H1 (cell line): ENCODE data around the gene DHH. TPM values are rescaled to one million over a fixed set of nuclear protein-coding genes. Genes with fewer than 3 reads are reported as not detected.

Experiments used
- CTCF ChIA-PET: fragments of 300-600 bp; sonication (Branson Sonifier 250); formaldehyde crosslinking; loops from one replicate; lab custom pipeline; 2021; ENCODE audit not compliant: partially characterized antibody; lab: Charles Lee
- POLR2A ChIA-PET: fragments of 300-600 bp; sonication (Branson Sonifier 250); formaldehyde crosslinking; loops from one replicate; lab custom pipeline; 2021; ENCODE audit warnings: inconsistent platforms; ENCODE audit not compliant: partially characterized antibody; lab: Charles Lee
- DNase-seq, 2 experiments: peaks; one replicate each; pipeline versions ENCODE4 v3.0.0 to v3.0.0-alpha.2; 2010 to 2022; ENCODE audit warnings: low spot score in 2 of 2, low read depth in 1 of 2, mixed read lengths in 1 of 2
- FAIRE-seq: peaks from 2 replicates; lab custom pipeline; 2011; peaks lifted over from hg19 to GRCh38; lab: Jason Lieb, UNC
- H2AFZ ChIP-seq: 2 replicates; pipeline ENCODE4 v1.8.1; 2012; ENCODE audit warnings: low read length, inconsistent platforms
- H2AK5ac ChIP-seq: 2 replicates; pipeline ENCODE4 v1.6.1; 2013; ENCODE audit warnings: low read depth, low read length
- H2BK120ac ChIP-seq: replicated peaks from 2 replicates; pipeline ENCODE3; 2013; ENCODE audit warnings: low read depth, low read length, inconsistent platforms
- H2BK12ac ChIP-seq: 2 replicates; pipeline ENCODE4 v1.6.1; 2013; ENCODE audit warnings: low read depth, low read length
- H2BK15ac ChIP-seq: 2 replicates; pipeline ENCODE4 v1.6.1; 2013; ENCODE audit warnings: low read length
- H2BK20ac ChIP-seq: 2 replicates; pipeline ENCODE4 v1.6.1; 2013; ENCODE audit warnings: low read length
- H2BK5ac ChIP-seq: 2 replicates; pipeline ENCODE4 v1.6.1; 2013; ENCODE audit warnings: low read depth, low read length
- H3K14ac ChIP-seq: 2 replicates; pipeline ENCODE4 v1.6.1; 2013; ENCODE audit warnings: inconsistent platforms; ENCODE audit not compliant: insufficient read length
- H3K18ac ChIP-seq: 2 replicates; pipeline ENCODE4 v1.6.1; 2013; ENCODE audit warnings: low read length; ENCODE audit errors: extremely low read depth
- H3K23ac ChIP-seq: 2 replicates; pipeline ENCODE4 v1.6.1; 2013; ENCODE audit warnings: inconsistent platforms; ENCODE audit not compliant: insufficient read length
- H3K23me2 ChIP-seq: 2 replicates; pipeline ENCODE4 v1.6.1; 2013; ENCODE audit warnings: low read depth, low read length
- H3K27ac ChIP-seq: 2 replicates; pipeline ENCODE4 v1.6.1; 2011; ENCODE audit warnings: low read depth, low read length, inconsistent platforms
- H3K27me3 ChIP-seq, 4 experiments: replicated peaks in 1 of 4; 1 replicate in 1 of 4; 2 replicates in 3 of 4; pipeline versions ENCODE4 v1.6.1 to v1.8.1; 2011 to 2013; ENCODE audit warnings: low read length in 3 of 4, mild to moderate bottlenecking in 3 of 4, inconsistent platforms in 2 of 4, mixed read lengths in 2 of 4, moderate library complexity in 1 of 4; ENCODE audit not compliant: control insufficient read depth in 3 of 4, insufficient read depth in 3 of 4; ENCODE audit errors: extremely low read depth in 1 of 4
- H3K36me3 ChIP-seq, 4 experiments: 2 replicates each; pipeline versions ENCODE4 v1.6.1 to v1.8.1; 2011 to 2013; ENCODE audit warnings: mild to moderate bottlenecking in 4 of 4, low read length in 3 of 4, moderate library complexity in 2 of 4, control low read depth in 1 of 4, inconsistent platforms in 1 of 4; ENCODE audit not compliant: insufficient read depth in 4 of 4, control insufficient read depth in 2 of 4
- H3K4ac ChIP-seq: replicated peaks from 2 replicates; pipeline ENCODE3; 2013; ENCODE audit warnings: low read length, low read depth, mixed read lengths, inconsistent platforms; ENCODE audit not compliant: insufficient read length
- H3K4me1 ChIP-seq, 4 experiments: replicated peaks in 1 of 4; 1 replicate in 1 of 4; 2 replicates in 3 of 4; pipeline versions ENCODE4 v1.6.1 to v1.8.1; 2011 to 2013; ENCODE audit warnings: low read length in 3 of 4, inconsistent platforms in 2 of 4, mixed read lengths in 1 of 4; ENCODE audit not compliant: insufficient read depth in 4 of 4, control insufficient read depth in 3 of 4
- H3K4me2 ChIP-seq, 2 experiments: 2 replicates each; pipeline versions ENCODE4 v1.6.1 to v1.8.1; 2011 to 2013; ENCODE audit warnings: low read depth in 2 of 2, low read length in 2 of 2, control low read depth in 1 of 2, inconsistent platforms in 1 of 2, mild to moderate bottlenecking in 1 of 2; ENCODE audit not compliant: insufficient read depth in 1 of 2
- H3K4me3 ChIP-seq, 4 experiments: fragments of 200-600, 300-600 bp in 1 of 4; sonication (generic), shearing (Covaris generic), sonication (Bioruptor Twin) in 1 of 4; 2 replicates each; pipeline versions ENCODE4 v1.5.1 to v1.8.1; 2011 to 2016; ENCODE audit warnings: low read length in 4 of 4, low read depth in 3 of 4, control low read depth in 2 of 4, inconsistent platforms in 2 of 4, mild to moderate bottlenecking in 2 of 4, mixed read lengths in 1 of 4, moderate library complexity in 1 of 4; ENCODE audit not compliant: insufficient read depth in 2 of 4; ENCODE audit errors: extremely low read depth in 1 of 4
- H3K56ac ChIP-seq: replicated peaks from 2 replicates; pipeline ENCODE3; 2013; ENCODE audit warnings: low read depth, mild to moderate bottlenecking, mixed read lengths, low read length, inconsistent platforms; ENCODE audit not compliant: insufficient read length
- H3K79me1 ChIP-seq: 2 replicates; pipeline ENCODE4 v1.6.1; 2013; ENCODE audit warnings: low read depth, low read length, control low read depth
- H3K79me2 ChIP-seq, 2 experiments: 2 replicates each; pipeline versions ENCODE4 v1.6.1 to v1.8.1; 2012 to 2013; ENCODE audit warnings: low read length in 2 of 2, mild to moderate bottlenecking in 2 of 2, inconsistent platforms in 1 of 2; ENCODE audit not compliant: insufficient read depth in 2 of 2, control insufficient read depth in 1 of 2
- H3K9ac ChIP-seq, 4 experiments: replicated peaks in 1 of 4; 1 replicate in 1 of 4; 2 replicates in 3 of 4; pipeline versions ENCODE4 v1.6.1 to v1.8.1; 2011 to 2013; ENCODE audit warnings: low read depth in 3 of 4, low read length in 3 of 4, control low read depth in 2 of 4, mild to moderate bottlenecking in 2 of 4, moderate library complexity in 2 of 4, inconsistent platforms in 1 of 4; ENCODE audit errors: extremely low read depth in 1 of 4
- H3K9me3 ChIP-seq, 2 experiments: 2 replicates each; pipeline versions ENCODE4 v1.6.1 to v1.8.1; 2012 to 2013; ENCODE audit warnings: mild to moderate bottlenecking in 2 of 2, moderate library complexity in 2 of 2, control low read depth in 1 of 2, inconsistent platforms in 1 of 2, low read depth in 1 of 2, low read length in 1 of 2, mixed read lengths in 1 of 2; ENCODE audit not compliant: insufficient read depth in 2 of 2
- H4K20me1 ChIP-seq, 2 experiments: replicated peaks in 1 of 2; 2 replicates each; pipeline versions ENCODE3 to v1.8.1; 2011 to 2013; ENCODE audit warnings: inconsistent platforms in 2 of 2, low read length in 2 of 2, mild to moderate bottlenecking in 1 of 2; ENCODE audit not compliant: insufficient read depth in 2 of 2, control insufficient read depth in 1 of 2
- H4K5ac ChIP-seq: 2 replicates; pipeline ENCODE4 v1.6.1; 2013; ENCODE audit warnings: low read length, low read depth, mixed read lengths, inconsistent platforms; ENCODE audit not compliant: insufficient read length
- H4K8ac ChIP-seq: 2 replicates; pipeline ENCODE4 v1.8.0; 2013; ENCODE audit warnings: mild to moderate bottlenecking, moderate library complexity, low read length, inconsistent platforms; ENCODE audit not compliant: insufficient read depth; ENCODE audit errors: extremely low read depth
- H4K91ac ChIP-seq: replicated peaks from 2 replicates; pipeline ENCODE3; 2013; ENCODE audit warnings: low read length, mixed read lengths, inconsistent platforms; ENCODE audit not compliant: insufficient read length
- CBX5 ChIP-seq: fragments of 300-800, 300-1000 bp; sonication (generic); IDR thresholded peaks from 2 replicates; pipeline ENCODE4 v1.7.1; 2016; ENCODE audit warnings: antibody characterized with exemption, low read length, low read depth
- CHD2 ChIP-seq: IDR thresholded peaks from 2 replicates; pipeline ENCODE4 v1.6.1; 2012; ENCODE audit warnings: low read length, improper control_type of control experiment
- CREB1 ChIP-seq: IDR thresholded peaks from 2 replicates; pipeline ENCODE4 v1.6.1; 2012; ENCODE audit warnings: inconsistent platforms
- HDAC2 ChIP-seq, 2 experiments: fragments of 300-600 bp in 1 of 2; sonication (generic) in 1 of 2; IDR thresholded peaks; 2 replicates each; pipeline ENCODE4 v1.6.1; 2011 to 2012; ENCODE audit warnings: low read depth in 2 of 2, low read length in 2 of 2, mild to moderate bottlenecking in 2 of 2, moderate library complexity in 2 of 2, borderline replicate concordance in 1 of 2, inconsistent platforms in 1 of 2
- NANOG ChIP-seq: IDR thresholded peaks from 2 replicates; pipeline ENCODE4 v1.6.1; 2011; ENCODE audit warnings: low read length, low read depth, mild to moderate bottlenecking, inconsistent platforms; ENCODE audit not compliant: insufficient read depth, poor library complexity, severe bottlenecking
- SIN3A ChIP-seq, 2 experiments: IDR thresholded peaks in 1 of 2; conservative IDR thresholded peaks in 1 of 2; 2 replicates each; pipeline ENCODE4 v1.6.1; 2011 to 2012; ENCODE audit warnings: low read length in 2 of 2, improper control_type of control experiment in 1 of 2, low read depth in 1 of 2, mild to moderate bottlenecking in 1 of 2
- SP2 ChIP-seq: IDR thresholded peaks from 2 replicates; pipeline ENCODE4 v1.6.1; 2012; ENCODE audit warnings: mild to moderate bottlenecking, low read length, inconsistent platforms
- SUZ12 ChIP-seq: fragments of 200-600 bp; sonication (generic); IDR thresholded peaks from 2 replicates; pipeline ENCODE4 v1.6.1; 2012; ENCODE audit warnings: mild to moderate bottlenecking, inconsistent platforms, low read length, moderate library complexity, mixed read lengths
- TAF1 ChIP-seq: IDR thresholded peaks from 2 replicates; pipeline ENCODE4 v1.6.1; 2011; ENCODE audit warnings: mild to moderate bottlenecking, low read depth, low read length
- TEAD4 ChIP-seq: IDR thresholded peaks from 2 replicates; pipeline ENCODE4 v1.6.1; 2012; ENCODE audit warnings: low read depth, low read length, inconsistent platforms, mixed read lengths
- YY1 ChIP-seq: IDR thresholded peaks from 2 replicates; pipeline ENCODE4 v1.6.1; 2011; ENCODE audit warnings: low read depth, mild to moderate bottlenecking, low read length
- WGBS, 2 experiments: shearing (Covaris generic) in 1 of 2; methylation state at CpG; one replicate each; pipeline versions ENCODE4 v1.1.6 to v1.1.7; 2013 to 2015; ENCODE audit warnings: low lambda C conversion rate in 2 of 2, mixed read lengths in 2 of 2, inconsistent platforms in 1 of 2, low coverage in 1 of 2, missing lambda C conversion rate in 1 of 2; ENCODE audit not compliant: insufficient replicate concordance in 2 of 2, insufficient coverage in 1 of 2, insufficient read length in 1 of 2; ENCODE audit errors: extremely low coverage in 1 of 2, missing lambda C conversion rate in 1 of 2; 5-methylcytosine and 5-hydroxymethylcytosine counted together
- polyA plus RNA-seq, 7 experiments: library from polyadenylated mRNA; depleted of rRNA in 3 of 7; stranded (reverse) in 5 of 7; unstranded in 2 of 7; fragments of >200 nt in 5 of 7; fragments of 200-250 nt in 2 of 7; gene quantifications; 1 replicate in 5 of 7; 2 replicates in 1 of 7; 4 replicates in 1 of 7; pipeline versions ENCODE4 v1.2.1 to v1.2.3, GENCODE V29; 2011 to 2013; ENCODE audit warnings: missing spikeins in 2 of 7, mixed read lengths in 2 of 7
- total RNA-seq: library from RNA; stranded (reverse); fragmentation: NEBNext Ultra II Directional; extraction: Animal tissue kit (Norgen Biotek cat#: 25700); gene quantifications from 2 replicates; pipeline ENCODE4 v1.2.1, GENCODE V29; 2021
- TF ChIP-seq, protein P1 (sequence below): IDR thresholded peaks from 2 replicates; pipeline ENCODE4 v1.6.1; 2012; ENCODE audit warnings: inconsistent platforms

The DHH gene
- total and polyA plus RNA-seq, 2 of the 8 experiments (the other 6 are each of a cell fraction or from before 2014, with no cell fraction given): 0.03 to 0.11 TPM

DNA sequence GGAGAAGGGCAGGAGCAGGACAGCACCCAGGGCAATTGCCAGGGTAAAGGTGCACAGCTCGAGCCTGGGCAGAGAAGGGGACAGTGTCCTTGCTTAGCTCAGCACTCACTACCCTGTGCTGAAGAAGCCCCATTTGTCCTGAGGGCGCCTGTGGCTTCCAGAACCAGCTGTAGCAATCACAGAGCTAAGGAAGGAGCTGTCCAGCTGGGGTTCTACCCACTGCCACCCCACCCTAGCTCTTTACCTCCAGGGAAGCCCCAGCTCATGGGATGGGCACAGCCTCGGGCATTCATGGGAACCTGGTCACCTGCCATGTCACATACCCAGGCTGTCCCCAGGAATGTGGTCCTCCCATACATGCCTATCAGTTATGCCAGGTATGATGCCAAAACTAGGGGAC is 10.2 kb upstream of the DHH start:
- H3K23me2 ChIP-seq: 0 out of 2 replicates have a peak, but pooled peaks cover 1% of the 10 kb centered on the region
- H3K79me2 ChIP-seq: peaks cover 0 to 19% of the 10 kb centered on the region in 2 experiments; a peak in 2 of 4 replicates
- no peaks in the 10 kb centered on the region for H3K9me3 ChIP-seq
- DNase-seq (no peak), FAIRE-seq (no peak)
- H4K5ac ChIP-seq: no peak overlapping the region
- no peak overlapping the region for H3K27ac ChIP-seq
- H2BK120ac ChIP-seq: no peak overlapping the region
- H3K4me3 ChIP-seq: no peak overlapping the region
- H2AK5ac ChIP-seq: no peak overlapping the region
- H3K23ac ChIP-seq: no peak overlapping the region
- peaks cover 3 to 19% of the 10 kb centered on the region in 2 experiments for H4K20me1 ChIP-seq
- no peaks in the 10 kb centered on the region for H3K27me3 ChIP-seq
- H2AFZ ChIP-seq: no peak overlapping the region
- H3K4me2 ChIP-seq: no peak overlapping the region
- peaks cover 0 to 7% (median 2%) of the 10 kb centered on the region in 4 experiments; a peak in 4 of 7 replicates for H3K4me1 ChIP-seq
- peaks cover 8 to 29% (median 18%) of the 10 kb centered on the region in 4 experiments; a peak in 7 of 8 replicates for H3K36me3 ChIP-seq
- no peak overlapping the region for H3K4ac ChIP-seq
- 53% methylated on average over 3 of the region's 3 CpGs; no CpG with 5 or more reads in 1 of the 2 experiments for WGBS, 2 experiments
- H2BK5ac ChIP-seq: no peak overlapping the region
- H3K14ac ChIP-seq: no peak overlapping the region
- no peak overlapping the region for H4K91ac ChIP-seq
- no peak overlapping the region for H2BK20ac ChIP-seq
- H3K9ac ChIP-seq: no peak overlapping the region
- no peak overlapping the region for H3K18ac ChIP-seq
- no peak overlapping the region for H2BK15ac ChIP-seq
- ChIA-PET POLR2A (interaction anchor here (1.0 to 4.5 kb wide), 6 partner anchors 9 to 159 kb away, joined by 3 to 39 read pairs (median 6); partner anchors contain the start of gene TUBA1B), CTCF (interaction anchor here (0.7 to 16.2 kb wide), 11 partner anchors 9 to 184 kb away, joined by 3 to 235 read pairs (median 4); partner anchors contain the start of gene DHH)
- peaks cover 13% of the 10 kb centered on the region; the same call in 1 of the 2 replicates for H3K79me1 ChIP-seq
- no peak overlapping the region for H4K8ac ChIP-seq
- H3K56ac ChIP-seq: no peak overlapping the region
- H2BK12ac ChIP-seq: no peak overlapping the region
- TF ChIP-seq SIN3A (conservative IDR thresholded peaks at IDR 0.05 in 1 of 2, IDR thresholded peaks at IDR 0.05 in 1 of 2; ENCODE audit: low read depth in 1 of 2, low read length in 2 of 2) (no peak), CHD2 (no peak), TAF1 (no peak), NANOG (no peak), YY1 (no peak), CREB1 (no peak), SUZ12 (no peak), CBX5 (no peak), SP2 (no peak), HDAC2 (IDR thresholded peaks at IDR 0.05; ENCODE audit: borderline replicate concordance in 1 of 2, low read depth in 2 of 2, low read length in 2 of 2) (no peak), TEAD4 (no peak)
- TF ChIP-seq, protein P1, sequence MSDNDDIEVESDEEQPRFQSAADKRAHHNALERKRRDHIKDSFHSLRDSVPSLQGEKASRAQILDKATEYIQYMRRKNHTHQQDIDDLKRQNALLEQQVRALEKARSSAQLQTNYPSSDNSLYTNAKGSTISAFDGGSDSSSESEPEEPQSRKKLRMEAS: no peak
